ENCODE results near the gene FOXN3.

The FOXN3 gene

DNA sequence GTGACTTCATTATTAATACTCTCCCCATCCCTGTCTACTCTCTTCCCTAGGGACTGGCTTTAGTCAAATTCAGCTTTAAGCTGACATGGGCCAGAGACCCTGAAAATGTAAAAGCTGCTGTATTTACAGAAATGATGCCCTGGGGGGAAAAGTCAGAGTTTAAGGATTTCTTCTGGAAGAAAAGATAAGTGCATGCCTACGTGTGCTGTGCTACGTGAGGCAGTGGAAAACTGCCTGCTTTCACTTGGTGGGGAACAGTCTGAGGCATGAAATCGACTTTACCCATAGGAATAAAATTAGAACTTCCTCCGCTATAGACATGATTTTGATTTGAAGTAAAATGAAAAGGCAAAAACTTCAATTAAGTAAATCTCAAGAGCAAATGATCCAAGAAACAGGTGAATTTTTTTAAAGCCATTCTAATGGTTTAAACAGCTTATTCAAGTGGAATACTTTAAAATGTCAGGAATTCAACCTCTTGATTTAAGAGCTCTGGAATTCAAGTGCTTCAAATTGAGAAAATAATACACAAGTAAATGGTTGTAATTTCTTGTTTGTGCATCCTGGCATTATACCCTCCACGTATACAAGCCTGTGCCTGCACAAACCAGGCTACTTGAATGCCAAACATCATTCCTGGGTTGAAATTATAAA lies 168.5 kb downstream of the FOXN3 start:
- DNase-seq: no peak

DNA sequence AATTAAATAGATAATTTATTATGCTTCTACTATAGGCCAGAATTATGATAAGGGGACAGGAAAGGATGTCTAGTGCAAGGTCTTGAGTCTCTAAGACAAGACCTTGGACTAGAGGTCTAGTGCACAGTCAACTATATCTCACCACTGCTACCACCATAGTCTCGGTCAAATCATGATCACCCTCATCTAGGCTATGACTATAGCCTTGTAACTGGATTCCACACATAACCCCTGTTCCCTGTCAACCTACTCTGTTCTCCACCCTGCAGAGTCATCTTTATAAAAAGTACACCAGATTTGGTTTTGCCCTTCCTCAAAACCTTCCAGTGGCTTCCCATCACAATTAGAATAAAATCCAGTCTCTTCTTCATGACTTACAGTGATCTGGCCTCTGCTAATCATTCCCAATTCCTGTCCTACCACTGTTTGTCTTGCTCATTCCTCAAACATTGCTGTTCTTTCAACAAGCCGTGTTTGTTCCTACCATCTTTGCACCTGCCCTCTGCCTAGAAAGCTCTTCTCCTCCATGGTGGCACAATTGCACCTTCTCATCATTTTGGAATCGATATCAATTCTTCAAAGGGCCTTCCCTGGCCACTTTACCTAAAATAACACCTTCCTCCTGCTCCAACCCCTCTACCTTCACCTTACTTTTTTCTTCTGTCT lies 169.4 kb downstream of the FOXN3 start:
- DNase-seq: no peak

DNA sequence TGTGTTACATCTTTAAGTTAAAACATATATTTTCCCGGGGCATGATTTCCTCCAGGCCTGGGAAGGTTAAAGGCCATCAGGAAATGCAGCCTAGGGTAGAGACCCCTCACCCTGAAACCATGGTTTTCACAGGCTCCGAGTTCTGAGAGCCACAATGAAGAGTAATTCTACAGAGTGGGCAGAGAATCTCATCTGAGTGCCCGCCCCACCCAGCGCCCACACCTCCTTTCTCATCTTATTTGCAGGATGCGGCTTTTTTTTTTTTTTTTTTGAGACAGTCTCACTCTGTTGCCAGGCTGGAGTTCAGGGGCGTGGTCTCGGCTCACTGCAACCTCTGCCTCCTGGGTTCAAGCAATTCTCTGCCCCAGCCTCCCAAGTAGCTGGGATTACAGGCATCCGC lies 170.7 kb downstream of the FOXN3 start:
- no peak for DNase-seq

DNA sequence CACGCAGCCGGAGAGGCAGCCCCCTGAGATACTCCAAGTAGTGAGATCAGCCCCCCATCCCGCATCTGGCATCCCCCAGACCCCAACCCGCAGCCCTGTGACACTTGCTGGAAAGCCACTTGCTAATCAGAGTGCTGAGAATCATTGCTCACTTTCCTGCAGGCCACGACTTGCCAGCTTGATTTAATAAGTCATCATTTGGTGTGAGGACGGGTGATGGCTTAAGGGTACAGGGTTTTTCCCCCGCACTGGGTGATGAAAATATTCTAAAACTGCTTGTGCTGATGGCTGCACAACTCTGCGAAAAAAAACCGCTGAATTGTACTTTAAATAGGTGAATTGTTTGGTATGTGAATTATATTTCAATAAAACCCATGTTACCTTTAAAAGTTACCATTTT lies 171.2 kb downstream of the FOXN3 start:
- no peak for DNase-seq

DNA sequence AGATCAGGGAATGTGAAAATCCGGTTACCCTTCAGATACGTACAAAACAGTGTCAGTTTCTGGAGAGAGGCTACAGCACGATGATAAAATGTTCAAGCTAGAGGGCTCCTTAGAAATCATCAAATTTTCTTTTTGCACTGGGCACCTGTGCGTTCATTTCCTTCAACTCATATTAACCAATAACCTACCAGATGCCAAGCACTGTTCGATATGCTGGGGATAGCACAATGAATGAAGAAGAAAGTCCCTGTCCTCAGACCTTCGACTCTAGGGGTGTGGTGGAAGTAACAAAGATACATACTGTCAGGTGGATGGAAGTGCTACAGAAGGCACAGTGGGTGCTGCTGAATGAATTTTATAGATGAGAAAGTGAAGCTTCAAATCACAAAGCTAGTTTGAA lies 172.3 kb downstream of the FOXN3 start:
- DNase-seq: no peak

DNA sequence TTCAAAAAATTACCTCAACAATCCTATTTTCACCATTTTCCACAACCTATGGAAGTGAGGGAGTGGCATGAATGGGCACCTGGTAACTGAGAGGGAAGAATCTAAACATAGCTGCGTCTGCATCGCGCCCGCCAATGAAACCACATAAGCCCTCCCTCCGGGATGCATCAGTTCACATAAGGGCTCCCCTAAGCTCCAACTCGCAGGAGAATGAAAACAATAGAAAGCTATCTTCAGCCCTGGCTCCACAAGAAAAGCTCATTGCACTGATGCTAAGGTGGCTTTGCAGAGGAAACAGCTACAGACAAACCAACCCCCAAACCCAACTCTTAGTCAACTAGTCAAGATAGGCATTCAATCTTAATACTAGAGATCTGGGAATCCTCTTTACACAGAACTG lies 173.3 kb downstream of the FOXN3 start:
- DNase-seq: no peak

DNA sequence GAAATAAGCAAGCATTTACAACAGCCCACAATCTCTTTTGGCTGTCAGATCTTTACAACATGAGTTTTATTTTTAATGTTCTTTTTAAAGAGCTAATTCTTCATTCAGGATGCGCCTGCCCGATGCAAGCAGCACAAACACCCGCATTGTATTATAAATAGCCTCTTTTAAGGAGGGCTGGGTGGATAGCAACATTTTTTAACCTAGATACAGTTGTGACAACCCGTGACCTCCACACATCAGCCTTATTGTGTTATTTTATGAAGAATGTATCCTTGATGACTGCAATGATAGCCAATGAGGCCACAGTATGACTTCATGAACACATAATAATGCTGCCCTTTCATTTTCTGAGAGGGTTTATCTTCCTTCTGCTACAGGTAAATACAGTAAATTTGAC lies 173.7 kb downstream of the FOXN3 start:
- no peak for DNase-seq

DNA sequence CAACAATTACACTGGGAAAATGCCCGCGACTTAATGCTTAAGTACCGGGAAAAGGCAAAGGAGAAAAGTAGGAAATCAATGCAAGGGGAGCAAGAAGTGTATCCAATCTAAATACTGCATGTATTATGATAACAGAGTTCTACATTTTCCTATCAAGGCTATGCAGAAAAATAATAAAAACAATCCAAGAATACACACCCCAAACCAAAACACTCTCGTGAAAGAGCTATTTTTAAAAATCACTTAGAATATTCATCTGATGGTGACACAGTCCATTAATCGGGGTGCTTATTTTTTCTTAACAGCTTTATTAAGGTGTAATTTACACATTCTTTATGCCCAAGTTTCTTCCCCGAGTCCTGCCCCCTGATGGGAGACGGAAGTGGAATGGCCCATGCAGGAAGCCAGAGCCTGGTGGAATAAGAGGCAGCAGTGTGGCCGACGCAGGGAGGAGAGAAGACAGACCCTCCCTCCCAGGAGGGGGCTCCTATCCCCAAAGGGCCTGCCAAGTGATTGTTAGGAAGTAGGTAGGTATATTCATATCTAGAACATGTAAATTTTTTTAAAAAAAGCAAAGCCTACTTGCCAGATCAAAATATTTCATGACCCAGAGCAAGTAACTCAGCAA lies 174.3 kb downstream of the FOXN3 start:
- DNase-seq: no peak

DNA sequence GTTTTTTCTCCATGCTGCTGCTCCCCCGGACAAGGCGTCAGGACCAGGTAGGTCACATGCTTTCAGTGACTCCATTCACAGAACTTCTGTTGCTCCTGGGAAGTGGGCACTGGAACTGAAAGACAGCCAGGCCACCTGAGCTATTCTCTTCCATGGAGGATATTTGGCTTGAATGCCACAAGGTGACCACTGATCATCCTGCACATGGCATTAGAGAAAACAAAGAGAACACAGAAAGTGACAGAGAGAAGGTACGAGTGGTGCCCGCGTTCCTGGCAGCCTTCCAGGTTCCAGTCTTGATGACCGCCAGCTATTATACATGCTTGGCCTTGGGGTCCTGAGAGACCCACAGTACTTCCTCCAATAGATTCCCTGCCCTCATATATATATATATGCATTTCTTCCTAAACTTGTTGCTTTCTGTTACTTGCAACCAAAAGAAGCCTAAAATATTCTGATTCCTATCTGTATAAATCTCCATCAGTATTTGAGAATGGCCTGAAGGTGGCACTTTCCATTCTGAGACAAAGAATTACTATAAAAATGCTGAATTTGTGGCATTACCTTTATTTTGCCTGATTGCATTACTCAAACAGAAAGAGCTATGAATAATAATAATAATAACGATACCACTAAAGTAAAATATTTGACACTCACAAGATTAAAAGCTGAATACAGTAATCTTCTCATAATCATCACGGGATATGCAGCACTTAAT lies 174.9 kb downstream of the FOXN3 start:
- DNase-seq: no peak

- DNase-seq: no peak
Observed at GRCh38 chr14:89241257-89241656, 175.8 kb downstream of the FOXN3 start.

- DNase-seq: no peak
Observed at GRCh38 chr14:89240414-89240813, 176.6 kb downstream of the FOXN3 start.

DNA sequence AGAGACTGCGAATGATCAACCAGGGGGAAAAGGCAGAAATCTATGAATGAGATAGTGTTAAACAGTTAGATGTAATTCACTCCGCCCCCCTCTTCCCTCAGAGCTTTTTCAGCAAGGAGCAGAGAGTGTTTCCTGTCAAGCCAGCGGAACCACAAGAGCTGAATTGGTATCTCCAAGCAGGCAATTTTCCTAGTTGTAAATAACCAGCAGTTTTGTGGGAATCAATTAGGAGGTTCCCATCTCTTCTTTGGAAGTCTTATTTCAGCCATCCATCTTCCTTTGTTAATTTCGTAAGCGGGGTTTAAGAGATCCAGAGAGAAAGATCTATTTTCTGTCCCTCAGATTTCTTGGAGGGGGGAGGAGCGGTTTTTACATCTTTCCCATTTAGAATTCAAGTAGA lies 178.0 kb downstream of the FOXN3 start:
- DNase-seq: no peak

DNA sequence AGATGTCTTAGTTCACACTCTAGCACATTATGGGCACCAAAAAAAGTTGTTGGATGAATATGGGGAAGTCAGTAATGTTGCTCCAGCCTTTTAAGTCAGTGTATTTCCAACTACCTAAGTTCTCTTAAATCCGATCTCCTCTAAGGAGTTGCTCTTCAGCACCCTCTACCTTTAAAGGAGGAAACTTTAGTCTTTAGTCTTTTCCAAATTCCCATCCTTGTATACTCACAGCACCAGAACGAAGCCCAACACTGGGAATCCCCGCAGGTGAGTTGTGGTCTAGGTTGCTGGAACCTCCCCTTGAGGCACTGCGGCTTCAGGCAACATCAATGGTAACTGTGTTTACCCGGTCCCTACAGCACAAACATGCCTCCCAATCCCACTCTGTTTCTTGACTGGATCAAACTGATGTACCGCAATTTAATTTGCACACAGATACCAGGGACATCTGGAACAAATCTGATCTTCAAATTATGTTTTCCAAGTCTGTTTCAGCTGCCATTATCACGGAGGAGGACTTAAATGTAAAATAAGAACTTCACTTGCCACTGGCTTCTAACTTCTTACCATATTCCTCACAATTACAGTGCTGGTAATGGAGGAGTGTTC lies 179.0 kb downstream of the FOXN3 start:
- no peak for DNase-seq

DNA sequence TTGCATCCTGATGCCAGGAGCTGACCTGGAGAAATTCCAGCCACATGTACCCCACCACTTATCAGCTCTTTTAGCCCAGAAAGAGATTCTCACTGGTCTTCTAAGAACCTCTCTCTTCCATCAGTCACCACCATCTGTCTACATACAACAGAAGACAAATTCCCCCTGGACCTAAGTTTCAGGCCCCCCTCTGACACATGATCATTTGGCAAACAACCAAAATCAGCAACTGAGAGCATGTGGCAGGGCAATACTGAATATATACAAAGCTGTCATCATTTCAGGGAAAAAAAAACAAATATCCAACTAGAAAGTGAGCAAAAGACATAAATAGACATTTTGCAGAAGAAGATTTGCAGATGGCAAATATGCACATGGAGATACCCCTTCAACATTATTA lies 180.2 kb downstream of the FOXN3 start:
- no peak for DNase-seq

DNA sequence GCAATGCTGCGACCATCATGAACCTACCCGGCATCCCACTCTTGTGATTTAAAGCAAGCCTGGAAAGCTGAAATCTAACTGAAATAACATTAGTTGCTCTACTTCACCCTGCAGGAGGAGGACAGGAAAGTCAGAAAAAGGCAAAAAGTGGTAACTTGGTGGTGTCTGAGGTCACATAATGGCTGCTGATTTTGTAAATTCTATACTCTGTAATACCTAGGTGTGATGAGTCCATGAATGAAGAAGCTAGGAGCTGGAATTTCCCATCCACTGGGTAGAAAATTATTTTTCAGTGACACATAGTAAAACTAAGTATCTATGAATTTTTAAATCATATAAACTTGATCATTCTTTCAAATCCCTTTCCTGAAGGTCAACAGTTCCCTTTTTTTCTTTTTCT lies 183.8 kb downstream of the FOXN3 start:
- DNase-seq: no peak

DNA sequence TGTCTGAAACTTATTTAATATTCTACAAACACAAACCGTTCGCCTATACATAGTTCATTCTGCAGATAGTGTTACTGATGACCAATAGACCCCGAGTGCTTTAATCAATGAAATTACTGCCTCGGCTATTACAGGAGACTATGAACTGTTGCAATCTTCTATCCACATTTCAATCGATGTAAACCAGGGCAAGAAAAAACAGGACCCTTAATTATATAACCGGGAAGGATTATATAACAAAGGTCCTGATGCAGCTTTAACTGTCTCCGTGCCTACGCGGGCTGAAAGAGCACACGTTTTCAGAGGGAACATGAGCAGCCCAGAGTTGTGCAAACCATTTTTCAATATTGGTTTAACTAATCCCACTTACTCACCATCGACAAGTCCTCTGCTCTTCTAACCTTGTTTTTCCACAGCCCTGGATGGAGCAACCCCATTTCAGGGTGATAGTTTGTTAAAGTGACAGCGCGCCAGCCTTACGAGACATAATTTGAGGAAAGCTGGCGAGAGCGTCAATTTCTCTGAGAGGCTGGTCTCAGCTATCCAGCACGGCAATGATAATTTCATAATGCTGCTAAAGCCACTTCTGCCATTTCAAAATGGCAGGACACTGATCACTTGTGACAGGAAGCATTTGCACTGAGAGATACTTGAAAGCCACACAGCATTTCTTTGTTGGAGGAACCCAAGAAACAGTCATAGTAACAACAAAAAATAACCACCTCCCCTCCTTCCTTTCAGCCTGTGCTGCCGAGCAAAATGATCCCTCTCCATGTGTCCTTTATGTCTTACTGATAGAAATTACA lies 184.6 kb downstream of the FOXN3 start:
- no peak for DNase-seq

- DNase-seq: no peak
Observed at GRCh38 chr14:89231426-89232113, 185.5 kb downstream of the FOXN3 start.

DNA sequence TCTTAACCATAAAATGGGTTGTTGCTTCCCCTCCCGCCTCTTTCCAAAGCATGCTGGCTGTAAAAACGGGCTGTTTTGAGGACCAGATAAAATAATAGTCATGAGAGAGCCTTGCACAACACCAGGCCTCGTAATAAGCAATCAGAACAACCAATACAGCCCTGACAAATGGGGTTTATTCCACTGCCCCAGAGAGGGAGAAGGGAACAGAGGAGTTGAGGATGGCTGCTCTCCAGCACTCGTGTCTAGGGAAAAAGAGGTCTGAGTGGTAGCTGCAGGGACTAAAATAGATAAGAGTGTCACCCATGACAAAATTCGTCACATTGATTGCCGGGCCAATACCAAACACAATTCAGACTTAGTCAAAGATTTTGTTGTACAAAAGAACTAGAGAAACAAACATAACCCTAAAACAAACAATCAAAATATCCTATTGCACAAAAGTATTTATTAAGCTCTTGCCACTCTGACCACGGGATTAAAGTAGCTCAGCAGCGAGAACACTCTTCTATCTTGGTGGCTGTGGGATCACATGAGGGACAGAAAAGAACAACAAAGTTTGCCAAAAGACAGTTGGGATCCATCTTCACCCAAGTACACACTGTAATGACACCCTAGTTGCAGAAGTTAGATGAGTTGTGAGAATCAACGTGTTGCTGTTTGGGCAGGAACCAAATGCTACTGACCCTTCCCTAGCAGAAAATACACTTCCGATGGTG lies 188.0 kb downstream of the FOXN3 start:
- DNase-seq: no peak

- DNase-seq: no peak
Observed at GRCh38 chr14:89227496-89227836, 189.6 kb downstream of the FOXN3 start.

DNA sequence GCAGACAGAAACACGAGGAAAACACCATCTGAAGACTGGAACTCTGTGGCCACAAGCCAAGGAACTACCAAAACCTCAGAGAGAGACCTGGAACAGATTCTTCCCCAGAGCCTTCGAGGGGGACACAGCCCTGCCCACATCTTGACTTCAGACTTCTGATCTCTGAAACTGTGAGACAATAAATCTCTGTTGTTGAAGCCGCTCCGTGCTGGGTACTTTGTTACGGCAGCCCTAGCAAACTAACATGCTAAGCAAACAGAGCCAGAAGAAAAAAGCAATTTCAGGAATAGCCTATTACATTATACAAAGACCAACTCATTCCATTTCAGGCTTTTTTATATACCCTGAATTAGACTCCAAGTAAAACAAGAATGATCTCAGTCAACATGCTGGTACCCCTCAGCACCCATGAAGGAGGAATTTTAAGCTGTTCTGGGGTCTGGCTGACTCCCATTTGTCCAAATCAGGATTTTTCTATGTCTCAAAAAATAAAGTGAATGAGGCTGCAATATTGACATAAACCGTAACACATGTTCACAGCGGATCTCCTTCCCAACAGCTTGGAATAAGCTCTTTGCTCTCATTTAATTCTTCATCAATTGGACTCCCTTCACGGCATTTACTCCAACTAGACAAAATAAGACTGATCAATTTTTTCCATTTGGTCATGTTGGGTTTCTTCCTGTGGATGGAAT lies 190.1 kb downstream of the FOXN3 start:
- DNase-seq: no peak

- no peak for DNase-seq
Observed at GRCh38 chr14:89225607-89226006, 191.4 kb downstream of the FOXN3 start.

All from RPMI8226 (cell line).